GM19025 (cell line): ENCODE data around the gene LRRC55.

Experiments
- ATAC-seq: cut with Tn5 transposase; IDR thresholded peaks from one replicate; pipeline ENCODE4 v1.9.1; 2021; ENCODE audit warnings: mild to moderate bottlenecking, low read depth, moderate library complexity; ENCODE audit not compliant: unreplicated experiment

The LRRC55 gene

DNA sequence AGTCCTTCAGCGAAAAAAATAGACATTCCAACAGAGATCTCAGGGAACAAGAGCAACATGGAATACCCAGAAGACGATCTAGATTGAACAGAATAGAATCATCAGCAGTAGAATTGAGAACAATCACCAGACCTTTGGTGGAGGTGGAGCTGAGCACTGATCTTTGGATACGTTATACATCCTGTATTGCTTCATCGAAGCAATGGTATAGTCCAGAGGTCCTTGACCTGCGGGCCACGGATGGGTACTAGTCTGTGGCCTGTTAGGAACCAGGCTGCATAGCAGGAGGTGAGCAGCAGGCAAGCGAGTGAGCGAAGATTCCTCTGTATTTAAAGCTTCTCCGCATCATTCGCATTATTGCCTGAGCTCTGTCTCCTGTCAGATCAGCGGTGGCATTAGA lies 17.6 kb downstream of the LRRC55 start:
- no peak for ATAC-seq

DNA sequence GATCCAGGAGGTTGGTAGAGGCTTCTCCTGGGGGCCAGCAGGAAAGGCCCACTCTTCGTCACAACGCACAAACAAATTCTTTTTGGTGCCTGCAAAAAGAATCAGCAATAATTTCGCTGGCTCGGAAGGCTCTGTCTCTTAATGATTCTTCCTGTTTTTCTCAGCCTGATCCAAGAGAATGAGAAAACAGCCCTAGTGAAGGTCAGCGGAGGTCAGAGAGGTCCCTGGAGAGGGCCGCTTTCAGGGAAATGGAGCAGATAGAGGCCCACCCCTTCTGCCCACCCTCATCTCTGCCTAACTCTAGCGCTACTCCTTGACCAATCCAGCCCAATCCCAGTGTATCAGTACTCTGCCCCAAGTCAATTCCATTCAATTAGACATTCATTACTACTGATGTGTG lies 19.2 kb downstream of the LRRC55 start:
- ATAC-seq = no peak

GRCh38 chr11:57202281-57202680 lies 20.5 kb downstream of the LRRC55 start:
- ATAC-seq = no peak

DNA sequence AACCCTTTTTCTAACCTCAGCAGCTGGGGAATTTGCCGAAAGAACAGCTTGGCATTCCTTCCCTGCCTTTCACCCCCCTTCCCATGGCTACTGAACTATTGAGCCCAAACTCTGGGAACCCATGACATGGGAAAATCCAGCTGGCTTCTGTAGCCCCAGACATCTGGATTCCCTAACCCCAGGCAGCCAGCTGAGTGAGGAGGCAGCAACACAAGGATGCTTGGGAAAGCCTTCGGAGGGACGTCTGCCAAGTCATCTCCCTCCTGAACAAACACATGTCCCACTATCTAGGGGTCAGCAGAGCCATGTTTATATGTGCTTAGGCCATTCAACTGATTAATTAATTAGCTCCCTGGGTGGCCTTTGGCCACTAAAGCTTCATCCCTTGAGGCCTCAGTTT lies 21.6 kb downstream of the LRRC55 start:
- no peak for ATAC-seq

DNA sequence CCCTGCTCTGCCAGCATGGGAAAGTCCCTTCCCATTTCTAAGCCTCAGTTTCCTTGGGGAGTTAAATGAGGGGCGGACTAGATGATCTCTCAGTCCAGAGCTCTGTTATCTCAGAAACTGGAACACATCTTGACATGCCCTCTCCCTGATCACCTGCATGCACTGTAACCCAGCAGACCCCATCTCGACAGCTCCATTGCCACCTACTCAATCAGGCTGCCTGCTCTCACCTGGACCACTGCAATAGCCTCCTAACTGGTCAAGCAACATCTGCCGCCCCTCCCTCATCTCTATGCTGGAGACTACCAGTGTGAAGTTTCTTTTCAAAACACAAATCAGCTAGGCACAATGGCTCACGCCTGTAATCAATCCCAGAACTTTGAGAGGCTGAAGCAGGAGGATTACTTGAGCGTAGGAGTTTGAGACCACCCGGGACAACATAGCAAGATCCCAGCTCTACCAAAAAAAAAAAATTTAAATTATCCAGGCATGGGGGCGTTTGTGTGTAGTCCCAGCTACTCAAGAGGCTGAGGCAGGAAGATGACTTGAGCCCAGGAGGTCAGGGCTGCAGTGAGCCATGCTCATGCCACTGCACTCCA lies 22.2 kb downstream of the LRRC55 start:
- ATAC-seq = no peak

DNA sequence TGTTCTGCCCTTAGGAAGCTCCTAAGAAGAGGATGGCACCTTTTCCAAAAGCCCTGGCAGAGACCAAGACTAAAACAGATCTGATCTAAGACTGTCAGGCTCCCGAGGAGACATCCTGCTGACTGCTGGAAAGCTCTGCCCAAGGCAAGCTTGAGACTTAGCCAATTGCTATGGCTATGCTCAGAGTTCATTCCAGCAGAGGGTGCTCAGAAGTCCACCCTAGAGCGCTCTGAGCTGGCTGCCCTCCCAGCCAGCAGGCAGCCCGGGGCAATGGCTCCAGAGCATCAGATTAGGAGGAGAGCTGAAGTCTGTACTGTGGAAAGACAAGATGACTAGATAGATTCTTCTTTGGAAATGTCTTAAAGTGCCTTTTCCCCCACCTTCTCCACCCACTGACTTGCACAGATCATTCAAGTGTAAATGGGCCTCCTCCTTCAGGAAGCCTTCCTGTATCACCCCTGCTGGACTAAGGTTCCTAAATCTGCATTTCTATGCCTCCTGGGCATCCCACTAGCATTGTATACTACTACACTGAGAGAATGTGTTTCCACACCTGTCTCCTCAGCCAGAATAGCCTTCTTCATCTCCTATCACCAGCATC lies 23.4 kb downstream of the LRRC55 start:
- ATAC-seq = no peak

DNA sequence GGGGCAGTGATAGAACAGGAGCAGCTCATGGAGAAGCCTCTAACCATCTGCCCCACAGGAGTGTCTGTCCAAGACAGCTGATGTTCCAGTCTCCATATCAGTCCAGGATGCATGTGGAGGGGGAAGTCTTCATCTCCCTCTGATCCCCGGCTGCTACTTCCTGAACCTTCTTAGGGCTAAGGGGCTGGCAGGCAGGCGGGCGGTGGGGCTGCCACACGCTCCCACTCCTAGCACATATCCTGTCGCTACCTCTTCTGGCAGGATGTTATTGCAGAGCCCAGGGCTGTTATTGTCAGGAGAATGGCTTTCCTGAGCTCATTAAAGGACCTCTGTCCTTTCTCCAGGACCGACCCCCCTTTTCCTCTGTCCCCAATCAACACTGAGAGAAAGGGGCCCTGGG lies 25.4 kb downstream of the LRRC55 start:
- no peak for ATAC-seq

DNA sequence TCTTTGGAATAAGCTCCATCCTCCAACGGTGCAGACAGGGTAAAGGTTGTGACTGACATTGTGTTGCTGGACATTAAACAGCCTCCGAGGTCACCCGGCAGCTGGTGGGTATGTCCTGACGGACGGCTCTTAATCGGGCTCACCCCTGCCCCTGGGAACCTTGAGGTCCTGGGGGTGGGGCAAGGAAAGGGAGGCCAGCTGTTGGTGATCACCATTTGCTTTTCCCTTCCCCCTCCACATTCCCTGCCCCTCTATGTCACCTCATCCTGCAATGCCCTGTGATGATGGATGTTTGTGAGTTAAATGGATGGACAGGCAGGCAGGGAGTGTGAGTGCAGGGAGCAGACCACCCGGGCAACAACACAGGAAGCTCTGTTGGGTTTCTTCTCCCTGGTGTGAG lies 29.0 kb downstream of the LRRC55 start:
- ATAC-seq = no peak

DNA sequence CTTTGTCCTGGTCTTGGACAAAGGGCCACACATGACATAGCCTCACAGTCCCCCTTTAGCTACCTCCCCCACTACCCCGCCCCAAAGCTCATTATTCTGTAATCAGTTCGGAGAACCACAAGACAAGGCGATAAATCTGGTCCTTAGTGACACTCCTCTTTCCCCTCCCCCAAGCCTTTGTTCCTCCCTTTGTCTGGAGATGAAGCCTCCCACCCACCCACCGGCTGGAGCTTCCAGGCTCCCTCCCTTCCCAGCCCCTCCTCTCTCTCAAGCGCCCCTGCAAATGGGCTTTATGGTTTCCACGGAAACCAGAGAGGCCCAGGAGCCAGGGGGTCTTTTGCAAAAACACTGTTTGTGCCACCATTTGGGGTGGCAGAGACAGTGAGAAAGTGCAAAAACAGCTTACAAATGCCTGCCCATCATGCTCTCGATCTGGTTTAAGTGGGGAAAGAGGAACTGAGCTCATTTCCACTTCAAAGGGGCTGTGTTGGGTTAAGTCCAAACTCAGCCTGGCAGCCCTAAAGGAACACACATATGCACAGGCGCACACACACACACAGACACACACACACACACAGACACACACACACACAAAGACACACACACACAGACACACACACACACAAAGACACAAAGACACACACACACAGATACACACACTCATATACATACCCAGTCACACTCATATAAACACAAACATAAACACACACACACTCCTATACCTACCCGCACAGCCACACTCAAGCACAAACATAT lies 31.8 kb downstream of the LRRC55 start:
- no peak for ATAC-seq

DNA sequence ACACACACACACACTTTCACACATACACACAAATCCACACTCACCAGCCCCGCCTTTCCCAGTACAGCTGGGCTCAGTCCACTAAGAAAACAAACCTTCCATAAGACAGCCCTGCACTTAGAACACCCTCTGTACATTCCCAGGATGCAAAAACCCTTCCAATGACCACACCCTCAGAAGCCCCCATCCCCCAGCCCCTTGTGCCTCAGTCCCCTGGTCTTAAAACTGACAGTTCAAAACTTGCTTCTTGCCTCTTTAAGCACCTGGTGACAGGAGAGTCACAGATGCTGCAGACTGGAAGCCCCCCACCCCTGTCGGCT lies 32.3 kb downstream of the LRRC55 start:
- ATAC-seq = no peak

GRCh38 chr11:57214494-57214893 lies 32.7 kb downstream of the LRRC55 start:
- ATAC-seq = no peak

DNA sequence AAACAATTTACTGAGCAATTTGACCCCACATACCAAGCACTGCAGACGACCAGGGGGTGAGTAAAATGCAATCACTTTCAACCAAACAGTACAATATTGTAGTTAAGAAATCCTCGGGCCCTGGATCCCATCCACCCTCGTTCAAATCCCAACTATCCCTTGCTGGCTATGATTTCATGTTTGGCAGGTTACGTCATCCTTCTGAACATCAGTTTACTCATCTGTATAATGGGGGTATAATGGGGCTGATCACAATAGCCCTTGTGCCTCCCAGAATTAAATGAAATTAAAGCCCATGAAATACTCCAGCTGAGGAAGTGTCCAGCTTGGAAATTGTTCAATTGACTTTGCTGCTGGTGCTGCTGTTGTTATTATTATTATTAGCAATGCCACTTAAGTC lies 34.7 kb downstream of the LRRC55 start:
- no peak for ATAC-seq

- ATAC-seq = no peak
Measured at GRCh38 chr11:57217053-57217452, 35.3 kb downstream of the LRRC55 start.

DNA sequence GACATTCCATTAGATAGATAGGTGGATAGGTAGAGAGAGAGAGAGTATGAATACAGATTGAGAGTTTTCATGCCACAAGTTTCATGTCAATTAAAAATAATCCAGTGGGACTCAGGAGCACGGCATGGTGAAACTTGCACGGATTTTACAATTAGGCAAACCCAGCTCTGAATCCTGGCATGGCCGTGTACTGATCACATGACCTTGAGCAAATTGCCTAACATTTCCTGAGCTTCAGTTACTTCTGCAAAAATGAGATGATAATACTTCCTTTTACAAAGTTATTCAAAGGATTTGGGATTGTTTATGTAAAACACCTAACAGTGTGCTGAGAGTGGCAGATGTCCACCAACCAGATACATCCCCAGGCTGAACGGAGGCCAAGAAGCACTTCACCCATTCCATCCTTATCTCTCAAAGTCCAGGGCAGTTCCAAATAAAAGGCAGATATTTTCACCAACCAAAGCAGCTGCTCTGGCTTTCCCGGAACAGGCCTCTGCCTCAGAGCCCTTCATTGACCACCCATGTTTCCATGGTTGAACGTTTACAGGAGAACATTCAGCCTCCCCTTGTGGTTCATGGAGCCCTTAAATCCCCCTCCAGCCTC lies 37.4 kb downstream of the LRRC55 start:
- no peak for ATAC-seq

- no peak for ATAC-seq
Measured at GRCh38 chr11:57222239-57222638, 40.5 kb downstream of the LRRC55 start.

DNA sequence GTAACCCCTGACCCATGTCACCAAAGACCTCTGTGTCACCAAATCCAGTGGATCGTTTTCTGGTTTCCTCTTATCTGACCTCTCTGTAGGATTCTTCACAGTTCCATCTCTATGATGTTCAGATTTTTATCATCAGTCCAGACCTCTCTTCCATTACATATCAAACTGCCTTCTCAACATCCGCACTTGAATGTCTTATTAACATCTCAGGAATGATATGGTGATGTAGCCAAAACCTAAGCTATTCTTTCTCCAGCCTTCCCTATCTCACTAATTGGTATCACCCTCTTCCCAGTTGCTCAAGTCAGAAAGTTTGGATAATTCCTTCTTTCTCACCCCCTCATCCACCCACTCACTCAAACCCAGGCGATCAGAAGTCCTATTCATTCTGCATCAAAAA lies 41.8 kb downstream of the LRRC55 start:
- ATAC-seq = no peak

DNA sequence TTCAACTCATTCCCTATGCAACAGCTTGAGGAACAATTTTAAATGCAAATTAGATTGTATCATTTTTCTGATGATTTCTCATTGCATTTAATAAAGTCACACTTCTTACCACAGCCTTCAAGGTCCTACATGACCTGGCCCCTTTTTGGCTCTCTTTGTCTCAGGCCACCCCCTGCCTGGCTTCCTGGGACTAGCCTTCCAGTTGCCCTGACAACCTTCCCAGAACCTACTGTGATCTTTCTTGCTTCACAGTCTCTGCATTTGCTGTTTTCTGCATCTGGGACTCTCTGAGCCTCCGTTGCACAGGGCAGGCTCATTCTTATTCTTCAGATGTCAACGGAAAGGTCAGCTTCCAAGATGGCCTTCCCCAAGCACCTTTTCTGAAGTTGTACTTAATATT lies 42.4 kb downstream of the LRRC55 start:
- no peak for ATAC-seq

DNA sequence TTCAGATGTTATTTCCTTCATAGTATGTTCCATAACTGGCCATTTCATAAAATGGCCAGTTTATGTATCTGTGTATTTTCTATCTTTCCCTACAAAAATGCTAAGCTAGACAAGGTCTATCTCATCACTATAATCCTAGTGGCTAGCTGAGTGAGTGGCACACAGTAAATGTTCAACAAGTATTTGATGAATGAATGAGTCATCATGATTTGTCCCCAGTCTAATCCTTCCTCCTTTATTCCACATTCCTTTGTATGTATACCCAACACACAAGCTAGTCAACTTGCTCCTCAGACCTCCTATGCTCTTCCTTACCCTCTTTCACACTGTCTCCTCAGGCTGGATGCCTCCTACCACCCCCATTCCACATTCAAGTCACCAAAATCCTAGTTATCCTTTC lies 42.8 kb downstream of the LRRC55 start:
- no peak for ATAC-seq

DNA sequence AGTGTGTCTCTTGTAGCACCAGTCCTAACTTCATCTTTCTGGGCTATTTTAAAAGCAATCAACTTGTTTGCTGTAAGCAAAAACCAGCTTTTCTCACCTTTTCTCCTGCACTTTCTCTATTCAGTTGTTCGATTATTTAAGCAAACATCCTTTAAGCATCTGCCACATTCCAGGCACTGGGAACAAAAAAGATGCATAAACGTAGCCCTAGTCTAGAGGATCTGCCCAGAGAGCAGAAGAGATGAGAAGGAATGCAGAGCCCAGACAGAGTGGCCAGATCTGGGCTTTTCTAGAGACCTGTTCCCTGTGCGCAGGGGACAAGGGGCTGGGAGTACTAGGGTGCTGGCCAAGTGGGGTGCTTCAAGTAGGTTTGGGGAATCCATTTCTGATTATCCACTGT lies 46.8 kb downstream of the LRRC55 start:
- no peak for ATAC-seq

DNA sequence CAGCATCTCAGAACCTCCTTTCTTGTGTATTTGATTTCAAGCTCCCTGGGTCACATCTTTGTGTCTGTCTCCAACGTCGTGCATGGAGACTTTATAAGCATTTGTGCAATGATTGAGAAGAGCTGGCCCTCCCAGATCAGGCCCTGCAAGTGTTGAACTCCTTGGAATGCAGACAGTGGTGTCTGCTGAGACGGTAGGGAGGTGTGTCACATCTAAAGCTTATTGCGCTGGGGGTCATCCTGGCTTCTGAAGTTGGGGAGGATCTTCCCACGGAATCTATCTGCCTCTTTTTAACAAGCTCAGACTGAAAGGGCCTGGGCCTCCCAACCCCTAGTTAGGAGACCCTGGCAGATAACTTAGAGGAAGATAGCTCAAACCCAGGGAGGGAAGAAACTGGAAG lies 48.6 kb downstream of the LRRC55 start:
- no peak for ATAC-seq

DNA sequence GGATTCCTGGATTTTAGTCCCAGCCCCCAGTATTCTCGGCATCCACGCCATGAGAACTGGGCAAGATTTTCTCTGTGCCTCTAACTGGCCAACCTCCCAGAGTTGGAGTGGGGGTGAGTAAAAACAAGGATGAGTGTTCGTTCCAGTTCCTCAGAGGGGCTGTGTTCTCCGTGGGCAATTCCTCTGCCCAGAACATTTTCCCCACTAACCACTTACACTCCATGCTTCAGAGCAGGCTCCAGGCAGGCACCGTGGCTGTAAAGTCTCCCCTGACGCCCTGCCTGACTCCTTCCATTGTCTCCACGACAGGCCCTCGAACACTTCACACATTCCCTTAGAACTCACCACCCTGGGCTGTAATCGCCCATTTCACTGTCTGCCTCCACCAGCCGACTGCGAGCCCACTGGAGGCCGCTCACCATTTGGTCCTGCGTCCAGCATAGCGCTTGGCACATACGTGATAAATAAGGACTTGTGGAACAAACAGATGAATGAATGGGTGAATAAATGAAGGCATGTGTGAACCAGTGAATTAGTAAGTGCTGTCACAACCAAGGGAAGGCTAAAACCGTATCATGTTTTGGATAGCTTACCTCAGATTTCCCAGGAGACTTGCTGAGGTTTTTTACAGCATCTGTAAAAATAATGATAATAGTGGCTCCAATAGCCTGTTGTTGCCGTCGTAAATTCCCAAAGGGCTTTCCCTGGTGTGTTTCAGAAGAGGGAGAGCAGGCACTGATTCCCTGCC lies 49.2 kb downstream of the LRRC55 start:
- ATAC-seq = no peak
